MM.1S (cell line): Measurements from ENCODE around the gene IL22RA1.

Experiments used
- EZH2phosphoT487 ChIP-seq: fragments of 300-600 bp; sonication (generic); IDR thresholded peaks from 2 replicates; pipeline ENCODE4 v1.6.1; 2018; ENCODE audit warnings: antibody characterized with exemption, low read length
- TF ChIP-seq, protein P1 (sequence below): fragments of 300-600 bp; sonication (generic); IDR thresholded peaks from 2 replicates; pipeline ENCODE4 v1.5.1; 2016; ENCODE audit warnings: antibody characterized with exemption, low read length, mixed read lengths

GRCh38 chr1:24104854-24105253 lies 38.1 kb downstream of the IL22RA1 start:
- TF ChIP-seq EZH2phosphoT487: no peak
- TF ChIP-seq, protein P1, sequence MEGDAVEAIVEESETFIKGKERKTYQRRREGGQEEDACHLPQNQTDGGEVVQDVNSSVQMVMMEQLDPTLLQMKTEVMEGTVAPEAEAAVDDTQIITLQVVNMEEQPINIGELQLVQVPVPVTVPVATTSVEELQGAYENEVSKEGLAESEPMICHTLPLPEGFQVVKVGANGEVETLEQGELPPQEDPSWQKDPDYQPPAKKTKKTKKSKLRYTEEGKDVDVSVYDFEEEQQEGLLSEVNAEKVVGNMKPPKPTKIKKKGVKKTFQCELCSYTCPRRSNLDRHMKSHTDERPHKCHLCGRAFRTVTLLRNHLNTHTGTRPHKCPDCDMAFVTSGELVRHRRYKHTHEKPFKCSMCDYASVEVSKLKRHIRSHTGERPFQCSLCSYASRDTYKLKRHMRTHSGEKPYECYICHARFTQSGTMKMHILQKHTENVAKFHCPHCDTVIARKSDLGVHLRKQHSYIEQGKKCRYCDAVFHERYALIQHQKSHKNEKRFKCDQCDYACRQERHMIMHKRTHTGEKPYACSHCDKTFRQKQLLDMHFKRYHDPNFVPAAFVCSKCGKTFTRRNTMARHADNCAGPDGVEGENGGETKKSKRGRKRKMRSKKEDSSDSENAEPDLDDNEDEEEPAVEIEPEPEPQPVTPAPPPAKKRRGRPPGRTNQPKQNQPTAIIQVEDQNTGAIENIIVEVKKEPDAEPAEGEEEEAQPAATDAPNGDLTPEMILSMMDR: no peak
